HCT116 (cell line): ENCODE measurements around the gene GUCY2D. TPM values are rescaled to one million over a fixed set of nuclear protein-coding genes. Genes with fewer than 3 reads are reported as not detected.

ENCODE experiments used
- ATAC-seq: fragments of 200-7000 bp; cut with Tn5 transposase; 2 replicates; pipeline ENCODE4 v1.9.1; 2020; ENCODE audit warnings: mild to moderate bottlenecking, moderate library complexity
- BruUV-seq: library from RNA; stranded (reverse); fragments of 400-500 nt; replicated peaks from 2 replicates; lab custom pipeline; 2021; lab: Mats Ljungman, UMichigan
- CTCF ChIA-PET: fragments of 300-600 bp; sonication (Branson Sonifier 250); formaldehyde crosslinking; loops from one replicate; lab custom pipeline; 2021; ENCODE audit warnings: antibody characterized with exemption; lab: Charles Lee
- POLR2A ChIA-PET: fragments of 300-600, 350-600 bp; sonication (Branson Sonifier 250); formaldehyde crosslinking; loops from one replicate; lab custom pipeline; 2021; ENCODE audit warnings: antibody characterized with exemption; lab: Charles Lee
- RAD21 ChIA-PET, 2 experiments: fragments of 300-600 bp; sonication (Branson Sonifier 250); formaldehyde crosslinking; loops; one replicate each; lab custom pipeline; 2023; ENCODE audit warnings: low total read pairs in 2 of 2; ENCODE audit not compliant: uncharacterized antibody in 2 of 2, unreplicated experiment in 2 of 2, low non-redundant PET in 1 of 2; lab: Charles Lee
- DNase-seq: peaks from one replicate; pipeline ENCODE4 v3.0.0-alpha.2; 2010; ENCODE audit warnings: low read depth, low spot score
- H2AFZ ChIP-seq: fragments of 200-600 bp; shearing (Covaris generic), sonication (generic); 2 replicates; pipeline ENCODE4 v1.6.1; 2017; ENCODE audit warnings: low read depth, mixed run types, mixed read lengths, antibody characterized with exemption, low read length; ENCODE audit not compliant: poor library complexity, severe bottlenecking
- H3K27ac ChIP-seq: 2 replicates; pipeline ENCODE4 v1.5.1; 2012; ENCODE audit warnings: low read depth, low read length
- H3K27me3 ChIP-seq: fragments of 200-600 bp; sonication (generic); 2 replicates; pipeline ENCODE4 v1.6.1; 2016; ENCODE audit warnings: mixed run types, low read length, mixed read lengths; ENCODE audit not compliant: insufficient read depth
- H3K36me3 ChIP-seq, 2 experiments: fragments of 200-500 bp in 1 of 2; fragments of 200-600 bp in 1 of 2; sonication (Bioruptor generic) in 1 of 2; sonication (generic) in 1 of 2; 2 replicates each; pipeline versions ENCODE4 v1.5.1 to v1.6.1; 2014 to 2016; ENCODE audit warnings: low read length in 2 of 2, inconsistent platforms in 1 of 2, mixed read lengths in 1 of 2, mixed run types in 1 of 2; ENCODE audit not compliant: insufficient read depth in 2 of 2, control insufficient read depth in 1 of 2
- H3K4me1 ChIP-seq, 2 experiments: fragments of 200-600 bp in 1 of 2; sonication (generic) in 1 of 2; 2 replicates each; pipeline versions ENCODE4 v1.5.1 to v1.6.1; 2012 to 2017; ENCODE audit warnings: low read length in 2 of 2, inconsistent platforms in 1 of 2, mild to moderate bottlenecking in 1 of 2, mixed read lengths in 1 of 2, mixed run types in 1 of 2, moderate library complexity in 1 of 2; ENCODE audit not compliant: insufficient read depth in 2 of 2, control insufficient read depth in 1 of 2
- H3K4me2 ChIP-seq: fragments of 200-600 bp; sonication (generic); 2 replicates; pipeline ENCODE4 v1.6.1; 2017; ENCODE audit warnings: mixed run types, low read length, mixed read lengths
- H3K4me3 ChIP-seq, 2 experiments: fragments of 200-600 bp in 1 of 2; sonication (generic) in 1 of 2; replicated peaks in 1 of 2; 2 replicates each; pipeline ENCODE4 v1.5.1; 2011 to 2016; ENCODE audit warnings: low read length in 2 of 2, control low read depth in 1 of 2, low read depth in 1 of 2, mild to moderate bottlenecking in 1 of 2, mixed read lengths in 1 of 2, mixed run types in 1 of 2
- H3K79me2 ChIP-seq: fragments of 200-600 bp; sonication (generic); 2 replicates; pipeline ENCODE4 v1.6.1; 2017; ENCODE audit warnings: mild to moderate bottlenecking, mixed run types, low read length, moderate library complexity, mixed read lengths; ENCODE audit not compliant: insufficient read depth
- H3K9ac ChIP-seq: fragments of 200-600 bp; sonication (generic); 2 replicates; pipeline ENCODE4 v1.6.1; 2016; ENCODE audit warnings: low read length, mixed read lengths
- H3K9me2 ChIP-seq: fragments of 200-600 bp; sonication (generic), shearing (Covaris generic); 2 replicates; pipeline ENCODE4 v1.6.1; 2017; ENCODE audit warnings: mixed run types, mild to moderate bottlenecking, moderate library complexity; ENCODE audit not compliant: insufficient read depth
- H3K9me3 ChIP-seq, 2 experiments: fragments of 200-500 bp in 1 of 2; fragments of 200-600 bp in 1 of 2; sonication (Bioruptor generic) in 1 of 2; sonication (generic) in 1 of 2; 2 replicates each; pipeline ENCODE4 v1.6.1; 2014 to 2017; ENCODE audit warnings: low read length in 2 of 2, mixed read lengths in 2 of 2, inconsistent platforms in 1 of 2, low read depth in 1 of 2, mild to moderate bottlenecking in 1 of 2, mixed run types in 1 of 2, moderate library complexity in 1 of 2; ENCODE audit not compliant: control insufficient read depth in 1 of 2, insufficient read depth in 1 of 2
- H4K20me1 ChIP-seq: fragments of 200-600 bp; sonication (generic), shearing (Covaris generic); 2 replicates; pipeline ENCODE4 v1.6.1; 2017; ENCODE audit warnings: mixed run types, mild to moderate bottlenecking, moderate library complexity; ENCODE audit not compliant: insufficient read depth
- ELF1 ChIP-seq: IDR thresholded peaks from 2 replicates; pipeline ENCODE4 v1.6.1; 2012; ENCODE audit warnings: low read depth, borderline replicate concordance
- JUND ChIP-seq: IDR thresholded peaks from 2 replicates; pipeline ENCODE4 v1.6.1; 2012
- POLR2A ChIP-seq: IDR thresholded peaks from 2 replicates; pipeline ENCODE4 v1.7.0; 2011; ENCODE audit warnings: borderline replicate concordance; ENCODE audit not compliant: insufficient read depth, insufficient read length; ENCODE audit errors: extremely low read depth
- SP1 ChIP-seq: IDR thresholded peaks from 2 replicates; pipeline ENCODE4 v1.6.1; 2012; ENCODE audit warnings: low read depth
- TCF7L2 ChIP-seq: IDR thresholded peaks from 2 replicates; pipeline ENCODE4 v1.7.0; 2011; ENCODE audit warnings: borderline replicate concordance, inconsistent platforms; ENCODE audit not compliant: insufficient read depth, insufficient read length; ENCODE audit errors: extremely low read depth
- YY1 ChIP-seq: IDR thresholded peaks from 2 replicates; pipeline ENCODE4 v1.6.1; 2011; ENCODE audit warnings: low read length, low read depth, moderate library complexity, mild to moderate bottlenecking; ENCODE audit not compliant: insufficient replicate concordance; ENCODE audit errors: extremely low read depth
- ZNF274 ChIP-seq: fragments of 200-500 bp; sonication (Bioruptor generic); IDR thresholded peaks from 2 replicates; pipeline ENCODE4 v1.6.1; 2014; ENCODE audit warnings: mild to moderate bottlenecking, low read depth, low read length, inconsistent platforms
- intact Hi-C: fragments of 100-400 bp; cut with micrococcal nuclease; formaldehyde crosslinking; loops from 2 replicates; pipeline ENCODE4 v1.10.0; 2022
- total RNA-seq: library from RNA; stranded (reverse); gene quantifications from one replicate; pipeline ENCODE4 v1.2.1, GENCODE V29; 2021; ENCODE audit not compliant: unreplicated experiment

The GUCY2D gene
- total RNA-seq, 1 experiment from 2014 or later, result 1.4 TPM

- intact Hi-C loops, result no loop called here
- no peak overlapping the region for H3K4me3 ChIP-seq
- no peak overlapping the region for H3K4me2 ChIP-seq
- POLR2A ChIA-PET, result no interaction called here
- H3K9ac ChIP-seq, result no peak overlapping the region
- H3K79me2 ChIP-seq, result no peaks in the 10 kb centered on the region
- no peaks in the 10 kb centered on the region for H3K36me3 ChIP-seq
- H4K20me1 ChIP-seq, result no peaks in the 10 kb centered on the region
- DNase-seq, result no peak
- no peaks in the 10 kb centered on the region for H3K9me3 ChIP-seq
- RAD21 ChIA-PET, result interaction anchor here in 1 of 2 experiments (0.6 kb wide), 1 partner anchor 31 kb away, joined by 6 read pairs; no protein-coding TSS in a partner anchor
- no peak for TF ChIP-seq YY1
- no peak for TF ChIP-seq POLR2A
- no peak for TF ChIP-seq ZNF274
- no peak for TF ChIP-seq TCF7L2
- TF ChIP-seq ELF1, result no peak
- TF ChIP-seq JUND, result no peak
- BruUV-seq, result no TSS peak
- H3K9me2 ChIP-seq, result no peaks in the 10 kb centered on the region
- H2AFZ ChIP-seq, result no peak overlapping the region
- H3K27ac ChIP-seq, result no peak overlapping the region
- no peaks in the 10 kb centered on the region for H3K27me3 ChIP-seq
- CTCF ChIA-PET, result no interaction called here
- no peaks in the 10 kb centered on the region for H3K4me1 ChIP-seq
- ATAC-seq, result no peak
Measured at GRCh38 chr17:8046929-8047768, 44.7 kb downstream of the GUCY2D start.

GRCh38 chr17:8047769-8048110 lies 45.3 kb downstream of the GUCY2D start:
- Histone ChIP-seq H3K4me2 (no peak overlapping the region), H3K79me2 (no peaks in the 10 kb centered on the region), H3K9me2 (no peaks in the 10 kb centered on the region), H3K4me1 (no peaks in the 10 kb centered on the region), H4K20me1 (no peaks in the 10 kb centered on the region), H3K27ac (no peak overlapping the region), H2AFZ (no peak overlapping the region), H3K4me3 (no peak overlapping the region), H3K9me3 (no peaks in the 10 kb centered on the region), H3K36me3 (no peaks in the 10 kb centered on the region), H3K27me3 (no peaks in the 10 kb centered on the region), H3K9ac (no peak overlapping the region)
- intact Hi-C loops, result no loop called here
- ATAC-seq, result no peak
- no peak for TF ChIP-seq SP1
- POLR2A ChIA-PET, result no interaction called here
- CTCF ChIA-PET, result no interaction called here
- DNase-seq, result no peak
- RAD21 ChIA-PET, result interaction anchor here in 1 of 2 experiments (0.6 kb wide), 1 partner anchor 32 kb away, joined by 6 read pairs; no protein-coding TSS in a partner anchor
- no TSS peak for BruUV-seq
